ENCODE data around the gene ACTC1. TPM values are rescaled to one million over a fixed set of nuclear protein-coding genes. Genes with fewer than 3 reads are reported as not detected.

Gene ACTC1
- total and polyA plus RNA-seq, 2 donors (not counting 3 experiments of a cell fraction or from before 2014, with no cell fraction given) = 1.0 TPM; not detected in 1

GRCh38 chr15:34760909-34761308, 34.4 kb downstream of the ACTC1 start:
- ChIA-PET CTCF (no interaction called here), POLR2A (no interaction called here)
- Histone ChIP-seq H4K20me1 (replicated peaks; ENCODE audit: control insufficient read depth, extremely low read depth, insufficient read depth, low read length) (no peaks in the 10 kb centered on the region), H3K79me2 (ENCODE audit: control insufficient read depth, insufficient read depth, low read length) (no peaks in the 10 kb centered on the region), H3K9ac (replicated peaks; ENCODE audit: extremely low read depth, insufficient read depth, low read length) (no peak overlapping the region), H3K4me2 (ENCODE audit: insufficient read depth, low read length) (no peak overlapping the region), H2AFZ (ENCODE audit: low read depth, low read length) (no peak overlapping the region), H3K27ac (ENCODE audit: insufficient read depth, low read depth, low read length) (no peak overlapping the region), H3K9me1 (replicated peaks; ENCODE audit: control insufficient read depth, extremely low read depth, insufficient read depth, low read length) (no peaks in the 10 kb centered on the region), H3K36me3 (ENCODE audit: control insufficient read depth in 2 of 2, extremely low read depth in 1 of 2, insufficient read depth in 2 of 2, low read length in 2 of 2) (no peaks in the 10 kb centered on the region), H3K4me1 (ENCODE audit: control insufficient read depth, extremely low read depth, insufficient read depth, low read length) (no peaks in the 10 kb centered on the region), H3K9me3 (replicated peaks; ENCODE audit: control insufficient read depth, insufficient read depth, low read length) (no peaks in the 10 kb centered on the region), H3K27me3 (ENCODE audit: control insufficient read depth in 2 of 2, insufficient read depth in 2 of 2, low read length in 2 of 2) (peaks cover 17 to 37% of the 10 kb centered on the region in 2 experiments), H3K4me3 (replicated peaks in 1 of 3; ENCODE audit: insufficient read depth in 1 of 3, low read depth in 1 of 3, low read length in 3 of 3) (no peak overlapping the region)
- DNase-seq (ENCODE audit: low read depth, low spot score) = no peak
- dilution Hi-C loops (cut with MboI; ENCODE audit: extremely low pct_ligation_motif_present, low sequenced_read_pairs) = no loop called here
- intact Hi-C loops (cut with micrococcal nuclease) = no loop called here
- BruUV-seq (replicated peaks) = no TSS peak
- no peak for FAIRE-seq
- TF ChIP-seq POLR2AphosphoS5 (IDR thresholded peaks at IDR 0.05; ENCODE audit: insufficient read depth, low read depth, low read length) (no peak), EZH2 (IDR thresholded peaks at IDR 0.05; ENCODE audit: borderline replicate concordance, low read depth, low read length, severe bottlenecking) (no peak), GATA2 (IDR thresholded peaks at IDR 0.05; ENCODE audit: insufficient read depth, insufficient read length, low read depth, low read length) (no peak), POLR2A (IDR thresholded peaks at IDR 0.05; ENCODE audit: low read depth, low read length) (no peak), CTCF (IDR thresholded peaks at IDR 0.05; ENCODE audit: extremely low read depth in 1 of 2, insufficient read depth in 1 of 2, low read depth in 1 of 2, low read length in 2 of 2) (no peak), MYC (IDR thresholded peaks at IDR 0.05; ENCODE audit: low read depth, low read length) (no peak)

- no peaks in the 10 kb centered on the region for H3K4me1 ChIP-seq (ENCODE audit: control insufficient read depth, extremely low read depth, insufficient read depth, low read length)
- FAIRE-seq = no peak
- no peak overlapping the region for H3K4me3 ChIP-seq (replicated peaks in 1 of 3; ENCODE audit: insufficient read depth in 1 of 3, low read depth in 1 of 3, low read length in 3 of 3)
- ChIA-PET CTCF (interaction anchor here (0.8 kb wide), 1 partner anchor 52 kb away, joined by 3 read pairs; no protein-coding TSS in a partner anchor), POLR2A (no interaction called here)
- no peak overlapping the region for H3K4me2 ChIP-seq (ENCODE audit: insufficient read depth, low read length)
- no peaks in the 10 kb centered on the region for H4K20me1 ChIP-seq (replicated peaks; ENCODE audit: control insufficient read depth, extremely low read depth, insufficient read depth, low read length)
- no peak for DNase-seq (ENCODE audit: low read depth, low spot score)
- no peaks in the 10 kb centered on the region for H3K36me3 ChIP-seq (ENCODE audit: control insufficient read depth in 2 of 2, extremely low read depth in 1 of 2, insufficient read depth in 2 of 2, low read length in 2 of 2)
- H3K9me3 ChIP-seq (replicated peaks; ENCODE audit: control insufficient read depth, insufficient read depth, low read length) = no peaks in the 10 kb centered on the region
- H3K9me1 ChIP-seq (replicated peaks; ENCODE audit: control insufficient read depth, extremely low read depth, insufficient read depth, low read length) = no peaks in the 10 kb centered on the region
- peaks cover 26 to 46% of the 10 kb centered on the region in 2 experiments for H3K27me3 ChIP-seq (ENCODE audit: control insufficient read depth in 2 of 2, insufficient read depth in 2 of 2, low read length in 2 of 2)
- no peak overlapping the region for H2AFZ ChIP-seq (ENCODE audit: low read depth, low read length)
- no TSS peak for BruUV-seq (replicated peaks)
- dilution Hi-C loops (cut with MboI; ENCODE audit: extremely low pct_ligation_motif_present, low sequenced_read_pairs) (no loop called here), intact Hi-C loops (cut with micrococcal nuclease) (no loop called here)
- H3K9ac ChIP-seq (replicated peaks; ENCODE audit: extremely low read depth, insufficient read depth, low read length) = no peak overlapping the region
- TF ChIP-seq CTCF (IDR thresholded peaks at IDR 0.05; ENCODE audit: extremely low read depth in 1 of 2, insufficient read depth in 1 of 2, low read depth in 1 of 2, low read length in 2 of 2) (no peak), POLR2A (IDR thresholded peaks at IDR 0.05; ENCODE audit: low read depth, low read length) (no peak), MAX (IDR thresholded peaks at IDR 0.05; ENCODE audit: insufficient read depth, insufficient read length) (no peak), EZH2 (IDR thresholded peaks at IDR 0.05; ENCODE audit: borderline replicate concordance, low read depth, low read length, severe bottlenecking) (no peak), POLR2AphosphoS5 (IDR thresholded peaks at IDR 0.05; ENCODE audit: insufficient read depth, low read depth, low read length) (no peak), FOS (IDR thresholded peaks at IDR 0.05; ENCODE audit: borderline replicate concordance, insufficient read depth, low read length) (no peak), GATA2 (IDR thresholded peaks at IDR 0.05; ENCODE audit: insufficient read depth, insufficient read length, low read depth, low read length) (no peak), JUN (IDR thresholded peaks at IDR 0.05; ENCODE audit: borderline replicate concordance, insufficient read depth, insufficient read length, low read depth) (no peak), MYC (IDR thresholded peaks at IDR 0.05; ENCODE audit: low read depth, low read length) (no peak)
- H3K79me2 ChIP-seq (ENCODE audit: control insufficient read depth, insufficient read depth, low read length) = no peaks in the 10 kb centered on the region
- H3K27ac ChIP-seq (ENCODE audit: insufficient read depth, low read depth, low read length) = no peak overlapping the region
Observed at GRCh38 chr15:34759992-34760391, 35.4 kb downstream of the ACTC1 start.
